NCI-H1694 treated with DMSO at 0.1 percent for 48 hours (cell line): ENCODE data around the gene POLA2.
A peak's percentile ranks its signal among the peaks of the same experiment; 100 is the strongest.
"Not testable (repeated sequence)": the region's sequence is repeated elsewhere in the genome, so short reads cannot be mapped to it uniquely, and the experiment has no call there.

Experiments used
- DNase-seq: peaks from one replicate; lab custom pipeline; 2025; lab: John Stamatoyannopoulos, UW

The POLA2 gene

DNA sequence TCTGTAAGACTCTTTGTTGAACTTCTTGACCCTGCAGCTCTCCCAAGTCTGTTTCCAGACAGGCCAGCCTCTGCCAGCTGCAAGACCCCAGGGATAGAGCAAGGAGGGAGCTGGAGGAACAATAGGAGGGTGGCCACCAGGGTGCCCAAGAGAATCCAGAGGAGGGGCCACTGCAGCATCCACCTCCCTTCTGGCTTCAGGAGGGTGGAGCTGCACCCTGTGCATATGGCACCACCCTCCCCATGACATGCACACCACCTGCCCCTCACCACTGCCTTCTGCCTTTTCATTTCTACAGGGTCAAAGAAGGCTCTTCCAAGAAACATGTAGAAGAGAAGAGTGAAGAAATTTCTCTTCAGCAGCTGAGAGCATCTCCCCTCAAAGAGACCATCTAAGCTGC lies 20.1 kb upstream of the POLA2 start:
- DNase-seq: no peak

DNA sequence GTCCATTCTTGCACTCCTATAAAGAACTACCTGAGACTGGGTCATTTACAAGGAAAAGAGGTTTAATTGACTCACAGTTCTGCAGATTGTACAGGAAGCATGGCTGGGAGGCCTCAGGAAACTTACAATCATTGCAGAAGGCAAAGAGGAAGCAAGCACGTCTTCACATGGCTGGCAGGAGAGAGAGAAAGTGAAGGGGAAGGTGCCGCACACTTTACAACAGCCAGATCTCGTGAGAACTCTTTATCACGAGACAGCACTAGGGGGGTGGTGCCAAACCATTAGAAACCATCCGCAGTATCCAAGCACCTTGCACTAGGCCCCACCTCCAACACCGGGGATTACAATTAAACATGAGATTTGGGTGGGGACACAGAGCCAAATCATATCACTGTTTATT lies 19.4 kb upstream of the POLA2 start:
- DNase-seq: no peak

- no peak for DNase-seq
These were observed 18.0 kb upstream of the POLA2 start for GRCh38 chr11:65243797-65244196.

GRCh38 chr11:65245046-65245445 lies 16.7 kb upstream of the POLA2 start:
- DNase-seq: not testable (repeated sequence)

- no peak for DNase-seq
These were observed 15.3 kb upstream of the POLA2 start for GRCh38 chr11:65246506-65246905.

DNA sequence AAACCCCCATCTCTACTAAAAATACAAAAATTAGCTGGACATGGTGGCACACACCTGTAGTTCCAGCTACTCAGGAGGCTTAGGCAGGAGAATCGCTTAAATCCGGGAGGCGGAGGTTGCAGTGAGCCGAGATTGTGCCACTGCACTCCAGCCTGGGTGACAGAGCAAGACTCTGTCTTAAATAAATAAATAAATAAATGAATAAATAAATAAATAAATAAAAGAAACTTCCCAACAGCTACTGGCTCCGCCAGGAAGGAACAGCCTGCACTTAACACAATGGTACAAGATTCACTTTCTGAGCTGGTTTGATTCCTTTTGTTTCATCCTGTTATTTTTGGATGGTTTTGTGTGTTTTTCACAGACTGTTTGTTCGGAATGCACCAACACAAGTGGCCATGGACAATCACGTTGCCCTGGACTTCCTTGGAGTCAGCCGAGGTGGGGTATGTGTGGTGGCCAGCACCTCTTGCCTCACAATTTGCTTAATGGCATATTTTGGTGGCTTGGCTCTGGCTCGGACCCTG lies 13.5 kb upstream of the POLA2 start:
- not testable (repeated sequence) for DNase-seq

GRCh38 chr11:65251476-65251875 lies 10.3 kb upstream of the POLA2 start:
- no peak for DNase-seq

- no peak for DNase-seq
These were observed 7.0 kb upstream of the POLA2 start for GRCh38 chr11:65254724-65255123.

DNA sequence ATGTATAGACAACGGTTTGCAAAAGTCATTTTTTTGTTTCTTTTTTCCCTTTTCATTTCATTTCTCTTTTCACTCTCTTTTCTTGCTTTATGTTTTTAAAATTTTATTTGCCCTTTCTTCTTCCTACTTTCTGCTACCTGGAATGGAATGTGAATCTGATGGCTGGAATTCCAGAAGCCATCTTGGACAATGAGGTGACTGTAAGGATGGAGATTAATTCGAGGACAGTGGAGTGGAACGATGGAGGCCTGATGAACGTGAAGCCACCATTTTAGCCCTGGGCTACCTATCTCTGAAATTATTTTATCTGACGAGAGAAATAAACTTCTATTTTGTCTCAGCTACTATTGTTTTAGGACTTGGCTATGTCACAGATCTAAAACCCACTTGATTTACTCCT lies 2.8 kb upstream of the POLA2 start:
- DNase-seq: no peak

DNA sequence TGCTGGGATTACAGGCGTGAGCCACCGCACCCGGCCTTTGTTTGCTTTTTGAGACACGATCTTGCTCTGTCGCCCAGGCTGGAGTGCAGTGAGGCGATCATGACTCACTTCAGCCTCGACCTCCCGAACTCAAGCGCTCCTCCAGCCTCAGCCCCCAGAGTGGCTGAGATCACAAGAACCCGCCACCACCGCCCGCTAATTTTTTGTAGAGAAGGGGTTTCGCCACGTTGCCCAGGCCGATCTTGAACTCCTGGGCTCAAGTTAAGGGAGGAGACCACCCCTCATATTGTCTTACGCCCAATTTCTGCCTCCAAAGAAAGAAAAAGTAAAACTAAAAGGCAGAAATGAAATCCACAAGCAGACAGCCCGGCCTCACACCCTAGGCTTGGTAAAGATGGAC lies 1.5 kb upstream of the POLA2 start:
- DNase-seq: no peak

- DNase-seq: no peak
These were observed 789 bp upstream of the POLA2 start for GRCh38 chr11:65260756-65261590.

GRCh38 chr11:65262381-65262680 lies 569 bp downstream of the POLA2 start:
- no peak for DNase-seq

- no peak for DNase-seq
These were observed 1.0 kb downstream of the POLA2 start for GRCh38 chr11:65262776-65263175.

GRCh38 chr11:65264747-65265146 lies 3.0 kb downstream of the POLA2 start:
- not testable (repeated sequence) for DNase-seq

DNA sequence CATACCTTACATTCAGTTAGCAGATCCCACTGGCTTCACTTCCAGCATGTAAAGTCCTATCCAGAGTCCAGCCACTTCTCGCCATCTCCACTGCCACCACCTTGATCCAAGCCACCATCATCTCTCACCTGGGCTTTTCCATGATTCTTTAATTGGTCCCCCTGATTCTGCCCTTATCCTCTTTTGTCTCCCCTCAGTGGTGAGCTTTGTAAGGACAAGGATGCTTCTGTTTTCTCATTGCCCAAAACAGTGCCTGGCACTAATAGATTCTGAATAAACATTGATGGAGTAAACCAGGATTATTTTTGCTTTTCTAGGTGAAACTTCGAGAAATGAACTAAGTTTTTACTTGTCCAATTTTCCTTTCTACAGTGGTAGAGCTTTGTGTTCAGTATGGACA lies 4.4 kb downstream of the POLA2 start:
- no peak for DNase-seq

GRCh38 chr11:65274735-65275682 lies 13.2 kb downstream of the POLA2 start:
- peak; percentile 57 for DNase-seq

- no peak for DNase-seq
These were observed 14.1 kb downstream of the POLA2 start for GRCh38 chr11:65275906-65276305.

DNA sequence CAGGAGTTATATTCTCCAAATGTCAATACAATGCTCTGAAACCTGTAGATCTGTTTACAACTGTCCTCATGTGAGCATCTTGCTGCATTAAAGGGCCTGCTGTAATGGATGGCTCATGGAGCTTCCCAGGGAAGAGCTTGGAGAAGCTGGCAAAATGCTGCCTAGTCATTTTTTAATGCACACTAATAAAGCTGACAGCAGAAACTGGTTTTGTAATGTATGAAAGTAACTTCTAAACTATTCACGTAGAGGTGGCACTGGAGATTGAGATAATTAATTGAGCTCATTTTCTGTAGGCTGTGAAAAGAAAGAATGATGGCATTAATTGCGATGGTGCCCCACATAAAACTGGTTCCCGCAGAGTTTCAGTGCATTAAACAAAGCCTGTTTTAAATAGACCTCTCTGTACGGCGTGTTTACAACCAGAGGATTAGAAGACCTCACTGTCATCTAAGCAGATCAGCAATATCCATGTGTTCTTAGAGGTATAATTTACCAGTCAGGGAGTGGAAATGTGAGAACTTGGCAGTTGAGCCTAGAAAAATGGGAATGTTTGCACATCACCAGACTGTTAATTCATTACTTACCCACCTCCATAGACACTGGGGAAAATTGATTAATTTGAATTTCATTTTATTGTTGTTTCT lies 16.0 kb downstream of the POLA2 start:
- DNase-seq: no peak

GRCh38 chr11:65278356-65278755 lies 16.6 kb downstream of the POLA2 start:
- DNase-seq: no peak

GRCh38 chr11:65279279-65279678 lies 17.5 kb downstream of the POLA2 start:
- DNase-seq: no peak

- no peak for DNase-seq
These were observed 18.1 kb downstream of the POLA2 start for GRCh38 chr11:65279741-65280440.

- DNase-seq: no peak
These were observed 18.9 kb downstream of the POLA2 start for GRCh38 chr11:65280646-65281045.
